ENCODE measurements around the gene M1AP.
"Not testable (repeated sequence)": the region's sequence is repeated elsewhere in the genome, so short reads cannot be mapped to it uniquely, and the experiment has no call there.

The M1AP gene

DNA sequence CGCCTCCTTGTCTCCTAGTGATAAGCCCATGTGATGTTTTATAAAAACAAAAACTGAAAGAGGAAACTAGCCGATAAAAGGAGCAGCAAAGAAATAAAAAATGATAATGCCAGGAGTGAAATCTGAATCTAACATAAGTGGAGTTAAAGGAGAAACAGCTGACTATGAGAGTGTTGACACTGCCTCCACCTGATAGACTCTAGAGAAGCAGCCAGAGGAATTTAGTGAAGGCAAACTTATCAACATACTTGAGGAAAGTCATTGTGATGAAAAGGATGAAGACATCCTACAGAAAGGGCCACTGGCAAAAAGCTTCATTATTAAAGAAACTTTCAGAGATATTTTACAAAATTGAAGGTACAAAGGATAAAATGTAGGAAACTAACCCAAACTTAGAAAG is 1.9 kb downstream of the M1AP start:
- H3K27ac ChIP-seq (ENCODE audit: low read depth, low read length), result no peak overlapping the region
- no peaks in the 10 kb centered on the region for H3K4me1 ChIP-seq (ENCODE audit: control insufficient read depth, insufficient read depth, low read length)
- no peak overlapping the region for H3K9ac ChIP-seq (ENCODE audit: low read length)
- H3K36me3 ChIP-seq (ENCODE audit: control insufficient read depth, insufficient read depth, low read length), result no peaks in the 10 kb centered on the region
- H3K4me3 ChIP-seq (ENCODE audit: low read length), result no peak overlapping the region
- no peaks in the 10 kb centered on the region for H3K27me3 ChIP-seq (ENCODE audit: control insufficient read depth, insufficient read depth, low read length)

DNA sequence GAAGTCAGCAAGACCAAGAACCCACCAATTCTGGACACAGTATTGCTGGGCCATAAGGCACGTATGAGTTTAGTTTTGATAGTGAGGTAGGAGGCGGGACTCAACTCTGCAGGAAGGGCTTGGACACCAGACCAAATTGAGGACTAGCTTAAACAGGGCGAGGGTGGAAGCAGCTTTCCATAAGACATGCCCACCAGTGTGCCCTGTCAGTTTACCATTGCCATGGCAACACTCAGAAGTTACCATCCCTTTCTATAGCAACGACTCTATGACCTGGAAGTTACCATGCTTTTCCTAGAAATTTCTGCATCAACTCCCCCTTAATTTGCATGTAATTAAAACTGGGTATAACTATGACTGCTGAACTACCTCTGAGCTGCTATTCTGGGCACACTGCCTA is 2.8 kb downstream of the M1AP start:
- Histone ChIP-seq H3K4me1 (ENCODE audit: control insufficient read depth, insufficient read depth, low read length) (no peaks in the 10 kb centered on the region), H3K27me3 (ENCODE audit: control insufficient read depth, insufficient read depth, low read length) (no peaks in the 10 kb centered on the region)

DNA sequence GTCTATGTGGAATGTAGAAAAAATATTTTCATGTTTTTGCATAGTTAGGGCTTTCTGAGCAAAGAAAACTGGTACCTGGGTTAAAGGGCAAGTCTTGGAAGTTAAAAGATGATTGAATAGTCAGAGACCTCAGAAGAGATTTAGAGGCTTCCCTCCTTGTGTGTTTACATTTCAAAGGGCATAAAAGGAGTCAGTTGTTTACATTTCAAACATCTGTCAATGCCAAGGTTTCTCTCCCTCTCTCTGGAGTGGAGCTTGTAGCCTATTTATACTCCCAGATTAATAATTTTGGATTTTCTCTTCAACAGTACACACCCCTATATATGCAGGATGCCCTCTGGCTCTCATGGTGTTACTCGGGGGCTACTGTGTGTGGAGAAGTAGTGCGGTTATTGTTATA is 8.6 kb downstream of the M1AP start:
- Histone ChIP-seq H3K36me3 (ENCODE audit: control insufficient read depth, insufficient read depth, low read length) (no peaks in the 10 kb centered on the region), H3K4me1 (ENCODE audit: control insufficient read depth, insufficient read depth, low read length) (no peaks in the 10 kb centered on the region), H3K27ac (ENCODE audit: low read depth, low read length) (no peak overlapping the region), H3K27me3 (ENCODE audit: control insufficient read depth, insufficient read depth, low read length) (no peaks in the 10 kb centered on the region), H3K9ac (ENCODE audit: low read length) (no peak overlapping the region), H3K4me3 (ENCODE audit: low read length) (no peak overlapping the region)

More for the DNA sequence above, 2.8 kb downstream of the M1AP start:
- Histone ChIP-seq H3K27ac (ENCODE audit: low read depth, low read length) (no peak overlapping the region), H3K36me3 (ENCODE audit: control insufficient read depth, insufficient read depth, low read length) (no peaks in the 10 kb centered on the region), H3K4me3 (ENCODE audit: low read length) (no peak overlapping the region), H3K9ac (ENCODE audit: low read length) (no peak overlapping the region)

DNA sequence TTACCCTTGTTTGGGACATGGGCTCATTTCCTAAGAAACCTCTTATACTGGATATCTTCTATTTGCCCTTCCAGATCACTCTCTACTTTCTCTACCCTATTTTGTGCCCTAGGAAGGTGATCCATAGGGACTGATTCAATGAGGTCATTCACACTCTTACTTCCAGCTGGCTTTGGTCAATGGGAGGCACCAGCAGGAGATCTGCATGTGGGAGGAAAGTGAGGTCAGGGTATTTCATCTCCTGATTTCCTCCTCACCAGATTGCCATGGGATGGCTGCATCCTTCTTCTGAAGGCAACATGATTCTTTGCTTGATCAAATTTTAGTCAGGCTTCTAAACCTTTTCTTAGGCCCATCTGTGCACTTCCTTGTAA is 15.2 kb downstream of the M1AP start:
- H3K36me3 ChIP-seq (ENCODE audit: control insufficient read depth, insufficient read depth, low read length), result no peaks in the 10 kb centered on the region
- H3K4me3 ChIP-seq (ENCODE audit: low read length), result no peak overlapping the region
- no peaks in the 10 kb centered on the region for H3K27me3 ChIP-seq (ENCODE audit: control insufficient read depth, insufficient read depth, low read length)
- no peak overlapping the region for H3K9ac ChIP-seq (ENCODE audit: low read length)
- H3K27ac ChIP-seq (ENCODE audit: low read depth, low read length), result no peak overlapping the region
- no peaks in the 10 kb centered on the region for H3K4me1 ChIP-seq (ENCODE audit: control insufficient read depth, insufficient read depth, low read length)

DNA sequence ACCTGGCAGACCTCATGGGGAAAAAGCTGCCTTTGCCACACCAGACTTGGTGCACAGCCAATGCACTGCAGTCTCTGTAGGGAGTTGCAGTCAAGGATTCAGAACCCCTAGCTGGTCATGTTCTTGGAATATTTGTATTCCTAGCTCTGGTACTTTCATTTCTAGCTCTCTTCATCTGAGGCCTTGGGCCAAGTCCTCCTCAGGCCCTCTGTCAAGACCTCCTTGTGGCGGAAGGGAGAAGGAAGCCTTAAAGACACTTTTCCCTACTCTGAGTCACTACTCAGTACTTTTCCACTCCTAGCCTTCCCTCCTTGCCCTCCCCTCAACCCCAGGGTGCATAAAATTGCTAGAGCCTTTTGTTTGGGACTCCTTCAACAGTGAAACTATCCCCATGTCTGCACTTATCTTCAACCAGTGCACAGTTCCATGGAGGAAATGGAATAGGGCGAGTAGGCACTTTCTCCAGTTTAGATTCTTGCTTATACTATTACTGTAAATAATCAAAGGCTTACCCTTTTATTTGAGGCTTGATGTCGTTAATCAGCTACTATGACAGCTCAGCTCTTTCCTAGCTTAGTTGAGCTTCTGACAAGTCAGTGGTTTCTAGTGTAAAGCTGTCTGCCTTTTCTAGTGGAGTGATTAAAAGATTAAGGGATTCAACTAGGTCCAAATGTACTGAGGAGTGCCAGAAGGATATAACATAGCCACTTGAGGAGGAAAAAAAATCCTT is 15.8 kb downstream of the M1AP start:
- Histone ChIP-seq H3K4me1 (ENCODE audit: control insufficient read depth, insufficient read depth, low read length) (no peaks in the 10 kb centered on the region), H3K36me3 (ENCODE audit: control insufficient read depth, insufficient read depth, low read length) (no peaks in the 10 kb centered on the region), H3K27ac (ENCODE audit: low read depth, low read length) (no peak overlapping the region), H3K4me3 (ENCODE audit: low read length) (no peak overlapping the region), H3K27me3 (ENCODE audit: control insufficient read depth, insufficient read depth, low read length) (no peaks in the 10 kb centered on the region), H3K9ac (ENCODE audit: low read length) (no peak overlapping the region)

DNA sequence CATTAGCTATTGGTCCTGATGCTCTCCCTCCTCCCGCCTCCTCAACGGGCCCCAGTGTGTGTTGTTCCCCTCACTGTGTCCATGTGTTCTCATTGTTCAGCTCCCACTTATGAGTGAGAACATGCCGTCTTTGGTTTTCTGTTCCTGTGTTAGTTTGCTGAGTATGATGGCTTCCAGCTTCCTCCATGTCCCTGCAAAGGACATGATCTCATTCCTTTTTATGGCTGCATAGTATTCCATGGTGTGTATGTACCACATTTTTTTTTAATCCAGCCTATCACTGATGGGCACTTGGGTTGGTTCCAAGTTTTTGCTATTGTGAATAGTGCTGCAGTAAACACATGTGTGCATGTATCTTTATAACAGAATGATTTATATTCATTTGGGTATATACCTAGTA is 17.7 kb downstream of the M1AP start:
- H3K27ac ChIP-seq (ENCODE audit: low read depth, low read length); H3K27me3 ChIP-seq (ENCODE audit: control insufficient read depth, insufficient read depth, low read length); H3K36me3 ChIP-seq (ENCODE audit: control insufficient read depth, insufficient read depth, low read length); H3K4me3 ChIP-seq (ENCODE audit: low read length); H3K4me1 ChIP-seq (ENCODE audit: control insufficient read depth, insufficient read depth, low read length); H3K9ac ChIP-seq (ENCODE audit: low read length): not testable (repeated sequence)

DNA sequence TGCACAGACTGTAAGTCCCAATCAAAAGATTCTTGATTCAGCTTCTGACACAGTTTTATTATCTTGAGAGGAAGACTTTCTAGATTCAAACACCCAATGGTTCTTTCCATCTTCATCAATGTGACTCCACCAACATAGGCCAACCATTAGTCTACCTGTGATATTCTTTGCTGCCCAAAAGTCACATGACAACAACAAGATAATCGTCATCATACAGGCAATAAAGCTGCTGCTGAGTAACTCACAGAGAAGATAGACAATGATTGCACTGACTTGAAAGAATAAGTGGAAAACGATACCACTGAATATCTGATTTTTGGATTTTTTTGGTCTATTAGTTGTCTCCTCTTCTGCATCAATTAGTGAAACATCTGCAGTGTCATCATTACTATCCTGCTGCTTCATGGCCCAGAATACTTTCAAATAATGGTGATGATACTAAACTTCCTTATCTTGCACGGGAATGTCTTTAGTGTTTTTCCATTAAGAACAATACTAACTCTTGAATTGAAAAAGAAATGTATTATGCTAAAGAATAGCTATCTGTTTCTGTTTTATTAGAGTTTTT is 19.5 kb downstream of the M1AP start:
- H3K27me3 ChIP-seq (ENCODE audit: control insufficient read depth, insufficient read depth, low read length), result no peaks in the 10 kb centered on the region
- H3K27ac ChIP-seq (ENCODE audit: low read depth, low read length), result no peak overlapping the region
- H3K36me3 ChIP-seq (ENCODE audit: control insufficient read depth, insufficient read depth, low read length), result no peaks in the 10 kb centered on the region
- no peaks in the 10 kb centered on the region for H3K4me1 ChIP-seq (ENCODE audit: control insufficient read depth, insufficient read depth, low read length)
- H3K4me3 ChIP-seq (ENCODE audit: low read length), result no peak overlapping the region
- H3K9ac ChIP-seq (ENCODE audit: low read length), result no peak overlapping the region

DNA sequence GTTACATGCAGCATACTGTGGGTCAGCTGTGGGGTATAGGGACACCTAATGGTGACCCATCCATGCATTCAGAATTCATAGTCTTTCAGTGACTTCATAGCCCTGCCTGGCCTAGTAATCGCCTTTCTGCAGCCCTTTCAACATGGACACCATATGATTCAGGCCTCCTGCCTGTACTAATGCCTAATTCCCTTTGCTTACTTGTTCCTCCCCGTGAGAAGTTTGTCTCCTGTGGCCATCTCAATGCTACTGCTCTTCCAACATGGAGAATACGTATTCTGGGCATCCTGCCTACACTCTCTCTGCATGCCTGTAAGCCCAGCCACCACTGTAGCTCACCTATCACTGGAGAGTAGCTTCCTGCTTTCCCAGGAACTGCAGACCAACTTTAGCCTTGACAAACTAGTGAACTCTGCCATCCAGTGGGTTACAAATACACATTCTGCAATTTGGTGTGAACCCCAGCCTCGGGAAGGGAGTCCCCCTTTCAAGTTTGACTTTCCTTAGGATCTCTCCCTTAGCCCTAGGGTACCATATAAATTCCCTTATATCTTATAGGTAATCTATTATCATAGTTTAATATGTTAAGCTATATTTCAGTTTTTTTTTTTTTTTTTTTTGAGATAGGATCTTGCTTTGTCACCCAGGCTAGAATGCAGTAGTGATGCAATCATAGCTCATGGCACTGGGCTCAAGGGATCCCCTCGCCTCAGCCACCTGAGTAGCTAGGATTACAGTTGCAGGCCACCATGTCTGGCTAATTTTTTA is 22.3 kb downstream of the M1AP start:
- H3K4me3 ChIP-seq (ENCODE audit: low read length), result no peak overlapping the region
- H3K27ac ChIP-seq (ENCODE audit: low read depth, low read length), result no peak overlapping the region
- no peaks in the 10 kb centered on the region for H3K36me3 ChIP-seq (ENCODE audit: control insufficient read depth, insufficient read depth, low read length)
- H3K27me3 ChIP-seq (ENCODE audit: control insufficient read depth, insufficient read depth, low read length), result no peaks in the 10 kb centered on the region
- H3K4me1 ChIP-seq (ENCODE audit: control insufficient read depth, insufficient read depth, low read length), result no peaks in the 10 kb centered on the region
- no peak overlapping the region for H3K9ac ChIP-seq (ENCODE audit: low read length)

GRCh38 chr2:74620671-74621070 is 27.5 kb downstream of the M1AP start:
- no peak overlapping the region for H3K9ac ChIP-seq (ENCODE audit: low read length)
- no peak overlapping the region for H3K4me3 ChIP-seq (ENCODE audit: low read length)
- H3K4me1 ChIP-seq (ENCODE audit: control insufficient read depth, insufficient read depth, low read length), result no peaks in the 10 kb centered on the region
- no peaks in the 10 kb centered on the region for H3K36me3 ChIP-seq (ENCODE audit: control insufficient read depth, insufficient read depth, low read length)
- no peaks in the 10 kb centered on the region for H3K27me3 ChIP-seq (ENCODE audit: control insufficient read depth, insufficient read depth, low read length)
- H3K27ac ChIP-seq (ENCODE audit: low read depth, low read length), result no peak overlapping the region

DNA sequence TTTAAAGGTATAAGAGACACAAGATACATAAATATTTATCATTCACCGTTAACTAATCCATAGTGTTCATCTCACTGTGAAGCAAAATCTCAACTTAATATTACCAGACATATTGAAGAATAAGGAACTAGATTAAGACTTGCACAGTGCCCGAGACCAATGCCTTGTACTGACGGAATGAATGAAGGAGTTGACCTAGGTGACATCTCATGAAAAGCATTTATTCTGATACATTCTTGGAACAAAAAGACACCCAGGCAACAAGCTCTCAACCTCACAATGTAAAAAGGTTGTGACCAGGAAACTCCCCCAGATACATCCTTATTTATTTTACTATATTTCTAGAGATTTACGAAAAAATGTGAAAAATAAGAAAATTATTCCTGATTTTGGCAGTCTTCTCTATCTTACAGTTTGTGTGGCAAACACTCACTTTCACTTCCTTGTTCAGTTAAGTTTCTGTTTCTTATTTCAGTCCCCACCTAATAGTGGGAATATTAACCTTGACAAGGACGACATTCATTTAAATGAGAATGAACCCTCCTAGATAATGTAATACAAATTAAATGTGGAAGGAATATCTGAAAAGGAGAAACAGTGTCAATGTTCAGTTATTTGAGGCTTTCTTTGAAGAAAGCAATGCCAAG is 28.4 kb downstream of the M1AP start:
- Histone ChIP-seq H3K9ac (ENCODE audit: low read length) (no peak overlapping the region), H3K27me3 (ENCODE audit: control insufficient read depth, insufficient read depth, low read length) (no peaks in the 10 kb centered on the region), H3K36me3 (ENCODE audit: control insufficient read depth, insufficient read depth, low read length) (no peaks in the 10 kb centered on the region), H3K4me3 (ENCODE audit: low read length) (no peak overlapping the region), H3K4me1 (ENCODE audit: control insufficient read depth, insufficient read depth, low read length) (no peaks in the 10 kb centered on the region), H3K27ac (ENCODE audit: low read depth, low read length) (no peak overlapping the region)

- Histone ChIP-seq H3K27ac (ENCODE audit: low read depth, low read length) (no peak overlapping the region), H3K4me1 (ENCODE audit: control insufficient read depth, insufficient read depth, low read length) (no peaks in the 10 kb centered on the region), H3K4me3 (ENCODE audit: low read length) (no peak overlapping the region), H3K36me3 (ENCODE audit: control insufficient read depth, insufficient read depth, low read length) (no peaks in the 10 kb centered on the region), H3K27me3 (ENCODE audit: control insufficient read depth, insufficient read depth, low read length) (no peaks in the 10 kb centered on the region), H3K9ac (ENCODE audit: low read length) (no peak overlapping the region)
Observed at GRCh38 chr2:74618410-74619083, 29.6 kb downstream of the M1AP start.

- Histone ChIP-seq H3K27me3 (ENCODE audit: control insufficient read depth, insufficient read depth, low read length) (no peaks in the 10 kb centered on the region), H3K9ac (ENCODE audit: low read length) (no peak overlapping the region), H3K4me3 (ENCODE audit: low read length) (no peak overlapping the region), H3K36me3 (ENCODE audit: control insufficient read depth, insufficient read depth, low read length) (no peaks in the 10 kb centered on the region), H3K4me1 (ENCODE audit: control insufficient read depth, insufficient read depth, low read length) (no peaks in the 10 kb centered on the region), H3K27ac (ENCODE audit: low read depth, low read length) (no peak overlapping the region)
Observed at GRCh38 chr2:74617122-74617521, 31.0 kb downstream of the M1AP start.
